WERI-Rb-1 (cell line): ENCODE data around the gene GPALPP1.

Experiments used
- DNase-seq: peaks from one replicate; pipeline ENCODE4 v3.0.0-alpha.2; 2020
- H3K27ac ChIP-seq: fragments of 250-450 bp; sonication (Bioruptor Pico); 2 replicates; pipeline ENCODE4 v1.5.1; 2020; ENCODE audit warnings: mild to moderate bottlenecking, moderate library complexity
- H3K27me3 ChIP-seq: fragments of 250-450 bp; sonication (Bioruptor Pico); 2 replicates; pipeline ENCODE4 v1.5.1; 2021; ENCODE audit warnings: mild to moderate bottlenecking, low read depth, moderate library complexity; ENCODE audit not compliant: insufficient read depth, severe bottlenecking
- H3K36me3 ChIP-seq: fragments of 250-450 bp; sonication (Bioruptor Pico); 2 replicates; pipeline ENCODE4 v1.5.1; 2020; ENCODE audit warnings: mild to moderate bottlenecking, moderate library complexity
- H3K4me3 ChIP-seq: 2 replicates; pipeline ENCODE4 v1.5.1; 2011; ENCODE audit warnings: low read depth, mild to moderate bottlenecking, control low read depth, low read length
- H3K9me3 ChIP-seq: fragments of 250-450 bp; sonication (Bioruptor Pico); 2 replicates; pipeline ENCODE4 v1.5.1; 2021; ENCODE audit warnings: mild to moderate bottlenecking, moderate library complexity; ENCODE audit not compliant: severe bottlenecking
- CTCF ChIP-seq: IDR thresholded peaks from 2 replicates; pipeline ENCODE4 v1.5.1; 2011; ENCODE audit warnings: low read depth, mild to moderate bottlenecking, control low read depth, inconsistent platforms, low read length

GPALPP1 gene

GRCh38 chr13:44972956-44973581 is 16.3 kb upstream of the GPALPP1 start:
- Histone ChIP-seq H3K27me3 (no peaks in the 10 kb centered on the region), H3K27ac (no peak overlapping the region), H3K9me3 (no peaks in the 10 kb centered on the region), H3K36me3 (peaks cover 10% of the 10 kb centered on the region), H3K4me3 (no peak overlapping the region)
- TF ChIP-seq CTCF, result 0 out of 2 replicates have a peak, but pooled peaks have one; percentile 3
- DNase-seq, result no peak

GRCh38 chr13:44974056-44974793 is 15.1 kb upstream of the GPALPP1 start:
- H3K27me3 ChIP-seq, result no peaks in the 10 kb centered on the region
- H3K27ac ChIP-seq, result no peak overlapping the region
- no peak for DNase-seq
- H3K36me3 ChIP-seq, result peaks cover 16% of the 10 kb centered on the region
- no peak for TF ChIP-seq CTCF
- no peaks in the 10 kb centered on the region for H3K9me3 ChIP-seq
- no peak overlapping the region for H3K4me3 ChIP-seq

- DNase-seq, result no peak
- no peak for TF ChIP-seq CTCF
- H3K4me3 ChIP-seq, result no peak overlapping the region
- H3K27ac ChIP-seq, result no peak overlapping the region
- no peaks in the 10 kb centered on the region for H3K9me3 ChIP-seq
- no peaks in the 10 kb centered on the region for H3K27me3 ChIP-seq
- H3K36me3 ChIP-seq, result peaks cover 22% of the 10 kb centered on the region
Measured at GRCh38 chr13:44976196-44976595, 13.1 kb upstream of the GPALPP1 start.

- H3K9me3 ChIP-seq, result no peaks in the 10 kb centered on the region
- peaks cover 22% of the 10 kb centered on the region for H3K36me3 ChIP-seq
- TF ChIP-seq CTCF, result no peak
Measured at GRCh38 chr13:44976949-44977583, 12.3 kb upstream of the GPALPP1 start.

GRCh38 chr13:44978328-44978727 is 11.0 kb upstream of the GPALPP1 start:
- H3K9me3 ChIP-seq, result no peaks in the 10 kb centered on the region
- no peak overlapping the region for H3K27ac ChIP-seq
- peaks cover 22% of the 10 kb centered on the region for H3K36me3 ChIP-seq
- DNase-seq, result no peak
- no peaks in the 10 kb centered on the region for H3K27me3 ChIP-seq
- no peak for TF ChIP-seq CTCF
- H3K4me3 ChIP-seq, result no peak overlapping the region

More at GRCh38 chr13:44976949-44977583, 12.3 kb upstream of the GPALPP1 start:
- Histone ChIP-seq H3K4me3 (no peak overlapping the region), H3K27ac (no peak overlapping the region), H3K27me3 (no peaks in the 10 kb centered on the region)
- DNase-seq, result no peak
